ENCODE results near the gene NEURL4. TPM values are rescaled to one million over a fixed set of nuclear protein-coding genes. Genes with fewer than 3 reads are reported as not detected.

NEURL4 gene
- total and polyA plus RNA-seq, 2 donors (not counting 1 experiment from before 2014, with no cell fraction given) = 54.6 to 85.2 TPM

- POLR2A ChIA-PET = no interaction called here
These were observed 39.0 kb downstream of the NEURL4 start for GRCh38 chr17:7290166-7290565.

More at GRCh38 chr17:7290166-7290565, 39.0 kb downstream of the NEURL4 start:
- H2AFZ ChIP-seq (ENCODE audit: insufficient read depth, low read depth, low read length, poor library complexity, severe bottlenecking) = no peak overlapping the region
- peaks cover 12 to 14% of the 10 kb centered on the region in 2 donors for H3K4me1 ChIP-seq (ENCODE audit: control insufficient read depth in 2 of 2, insufficient read depth in 2 of 2, low read length in 2 of 2)
- no peak overlapping the region for H3K4me2 ChIP-seq (replicated peaks; ENCODE audit: low read depth, low read length, poor library complexity, severe bottlenecking)
- intact Hi-C loops (cut with micrococcal nuclease) = loop anchor here (10.0 kb wide), 1 partner anchor 155 kb away; no protein-coding TSS in a partner anchor
- ATAC-seq (ENCODE audit: low read depth) (no peak), DNase-seq (no peak)
- H3K9ac ChIP-seq (ENCODE audit: low read length) = no peak overlapping the region
- H3K4me3 ChIP-seq (ENCODE audit: control extremely low read depth in 1 of 5, extremely low read depth in 1 of 5, insufficient read depth in 1 of 5, low read depth in 2 of 5, low read length in 4 of 5) = no peak overlapping the region
- H3K27me3 ChIP-seq (replicated peaks in 1 of 4; ENCODE audit: control extremely low read depth in 1 of 4, control insufficient read depth in 3 of 4, insufficient read depth in 4 of 4, low read length in 3 of 4) = peaks cover 0 to 48% (median 8%) of the 10 kb centered on the region in 4 experiments
- H3K9me3 ChIP-seq (ENCODE audit: control extremely low read depth in 1 of 3, control insufficient read depth in 2 of 3, insufficient read depth in 1 of 3, low read length in 2 of 3) = peaks cover 0 to 4% (median 0%) of the 10 kb centered on the region in 3 donors
- Mint-ChIP-seq H3K27ac (no peak overlapping the region), H3K4me3 (no peak overlapping the region), H3K4me1 (peaks cover 10% of the 10 kb centered on the region), H3K27me3 (peaks cover 44% of the 10 kb centered on the region), H3K9me3 (ENCODE audit: insufficient read depth) (no peaks in the 10 kb centered on the region)
- no peaks in the 10 kb centered on the region for H4K20me1 ChIP-seq (ENCODE audit: control insufficient read depth, insufficient read depth, low read length, poor library complexity, severe bottlenecking)
- TF ChIP-seq, protein P1, sequence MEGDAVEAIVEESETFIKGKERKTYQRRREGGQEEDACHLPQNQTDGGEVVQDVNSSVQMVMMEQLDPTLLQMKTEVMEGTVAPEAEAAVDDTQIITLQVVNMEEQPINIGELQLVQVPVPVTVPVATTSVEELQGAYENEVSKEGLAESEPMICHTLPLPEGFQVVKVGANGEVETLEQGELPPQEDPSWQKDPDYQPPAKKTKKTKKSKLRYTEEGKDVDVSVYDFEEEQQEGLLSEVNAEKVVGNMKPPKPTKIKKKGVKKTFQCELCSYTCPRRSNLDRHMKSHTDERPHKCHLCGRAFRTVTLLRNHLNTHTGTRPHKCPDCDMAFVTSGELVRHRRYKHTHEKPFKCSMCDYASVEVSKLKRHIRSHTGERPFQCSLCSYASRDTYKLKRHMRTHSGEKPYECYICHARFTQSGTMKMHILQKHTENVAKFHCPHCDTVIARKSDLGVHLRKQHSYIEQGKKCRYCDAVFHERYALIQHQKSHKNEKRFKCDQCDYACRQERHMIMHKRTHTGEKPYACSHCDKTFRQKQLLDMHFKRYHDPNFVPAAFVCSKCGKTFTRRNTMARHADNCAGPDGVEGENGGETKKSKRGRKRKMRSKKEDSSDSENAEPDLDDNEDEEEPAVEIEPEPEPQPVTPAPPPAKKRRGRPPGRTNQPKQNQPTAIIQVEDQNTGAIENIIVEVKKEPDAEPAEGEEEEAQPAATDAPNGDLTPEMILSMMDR (IDR thresholded peaks at IDR 0.05) = no peak
- TF ChIP-seq EZH2 (IDR thresholded peaks at IDR 0.05; ENCODE audit: borderline replicate concordance, insufficient read depth, low read depth, low read length, poor library complexity, severe bottlenecking) = no peak
- H3K36me3 ChIP-seq (replicated peaks in 1 of 2; ENCODE audit: control extremely low read depth in 1 of 2, control insufficient read depth in 1 of 2, extremely low read depth in 1 of 2, insufficient read depth in 2 of 2, low read length in 1 of 2) = no peaks in the 10 kb centered on the region
- no peak overlapping the region for H3K27ac ChIP-seq (ENCODE audit: low read length in 2 of 2)
- no peaks in the 10 kb centered on the region for H3K79me2 ChIP-seq (ENCODE audit: control insufficient read depth, insufficient read depth, low read length)
- 95% methylated on average over 17 of the region's 19 CpGs for WGBS (ENCODE audit: insufficient coverage)
- CTCF ChIA-PET = interaction anchor here (1.1 to 1.9 kb wide), 2 partner anchors 9 to 69 kb away, joined by 3 to 7 read pairs; partner anchors contain the start of gene SLC2A4

Measured in B cell (primary cell).